ENCODE data around the gene ZNF679.
A peak's percentile ranks its signal among the peaks of the same experiment; 100 is the strongest.
"Not testable (repeated sequence)": the region's sequence is repeated elsewhere in the genome, so short reads cannot be mapped to it uniquely, and the experiment has no call there.

ZNF679 gene

GRCh38 chr7:64228174-64228573 is at the start of gene ZNF679:
ZNF679 (plus strand) TSS chr7:64228474; CDS start chr7:64249118, 20,644 bp downstream.
- not testable (repeated sequence) for DNase-seq

DNA sequence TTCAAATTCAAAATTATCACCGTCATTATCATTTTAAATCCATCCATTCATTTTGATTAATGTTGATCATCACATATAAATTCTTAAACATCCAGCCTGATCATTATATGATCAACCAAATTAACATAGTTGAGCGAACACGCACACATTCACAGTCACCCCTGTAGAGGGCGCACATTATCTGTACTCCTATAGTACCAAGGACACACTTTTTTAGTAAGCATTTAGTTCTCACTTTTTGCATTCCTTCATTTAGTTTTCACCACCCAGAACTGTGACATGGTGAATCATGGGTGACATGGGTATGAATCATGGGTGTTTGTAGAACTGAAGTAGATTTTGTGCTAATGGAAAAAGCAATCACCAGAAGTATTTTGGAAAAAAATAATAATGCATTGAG is 47.3 kb upstream of the ZNF679 start:
- DNase-seq: peak; percentile 53

GRCh38 chr7:64181586-64181985 is 46.7 kb upstream of the ZNF679 start:
- DNase-seq: no peak

GRCh38 chr7:64182036-64182790 is 46.1 kb upstream of the ZNF679 start:
- DNase-seq: no peak

GRCh38 chr7:64183126-64183742 is 45.0 kb upstream of the ZNF679 start:
- DNase-seq: peak; percentile 61

DNA sequence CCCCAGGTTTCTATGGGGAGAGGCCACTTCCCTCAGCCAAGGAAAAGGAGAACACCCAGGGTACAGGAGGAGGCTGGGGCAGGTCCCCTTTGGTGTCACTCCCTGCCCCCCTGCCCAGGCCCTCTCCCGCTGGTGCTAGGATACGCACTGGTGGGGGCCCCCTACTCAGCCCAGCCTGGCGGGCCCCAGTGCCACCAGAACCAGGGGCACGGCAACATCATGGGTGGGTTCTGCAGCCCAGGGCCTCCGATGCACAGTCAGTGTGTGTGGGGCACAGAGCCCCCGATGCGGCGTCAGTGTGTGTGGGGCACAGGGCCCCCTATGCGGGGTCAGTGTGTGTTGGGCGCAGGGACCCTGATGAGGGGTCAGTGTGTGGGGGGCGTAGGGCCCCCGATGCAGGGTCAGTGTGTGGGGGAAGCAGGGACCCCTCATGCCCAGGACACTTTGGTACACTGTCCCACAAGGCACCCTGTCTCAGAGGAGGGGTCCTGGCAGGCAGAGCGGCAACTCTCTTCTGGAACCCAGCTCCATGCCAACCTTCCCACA is 44.4 kb upstream of the ZNF679 start:
- DNase-seq: no peak

GRCh38 chr7:64184376-64184775 is 43.9 kb upstream of the ZNF679 start:
- no peak for DNase-seq

- no peak for DNase-seq
Measured at GRCh38 chr7:64187408-64187807, 40.9 kb upstream of the ZNF679 start.

DNA sequence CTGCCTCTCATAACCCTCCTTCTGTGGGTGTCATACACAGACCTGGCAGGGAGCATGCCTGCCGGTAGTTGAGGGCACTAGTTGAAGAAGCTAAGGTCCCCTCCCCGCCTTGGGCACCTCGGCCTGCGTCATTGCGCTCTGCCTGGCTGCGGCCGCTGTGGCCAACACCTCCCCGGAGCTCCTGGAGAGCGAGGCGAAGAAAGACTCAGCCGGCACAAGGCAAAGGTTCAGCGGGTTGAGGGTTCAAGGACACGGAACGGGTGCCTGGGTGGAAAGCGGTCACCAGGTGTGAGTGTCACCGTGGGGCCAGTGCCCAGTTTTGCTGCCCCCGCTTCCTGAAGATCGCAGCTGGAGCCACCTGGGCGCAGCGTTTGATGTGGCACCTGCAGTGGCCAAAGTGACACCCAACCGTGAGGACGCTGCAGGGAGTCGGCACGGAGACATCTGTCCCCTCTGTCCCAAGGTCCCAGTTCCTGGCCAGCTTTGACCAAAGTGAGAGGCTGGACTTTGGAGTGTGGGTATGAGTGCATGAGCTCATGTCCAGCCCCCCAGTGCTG is 36.0 kb upstream of the ZNF679 start:
- DNase-seq: no peak

GRCh38 chr7:64192775-64193174 is 35.5 kb upstream of the ZNF679 start:
- no peak for DNase-seq

- DNase-seq: no peak
Measured at GRCh38 chr7:64206903-64207302, 21.4 kb upstream of the ZNF679 start, which contains the start of gene ZNF735. ZNF735 (plus strand) TSS chr7:64207203; CDS start chr7:64207203, 0 bp downstream.

DNA sequence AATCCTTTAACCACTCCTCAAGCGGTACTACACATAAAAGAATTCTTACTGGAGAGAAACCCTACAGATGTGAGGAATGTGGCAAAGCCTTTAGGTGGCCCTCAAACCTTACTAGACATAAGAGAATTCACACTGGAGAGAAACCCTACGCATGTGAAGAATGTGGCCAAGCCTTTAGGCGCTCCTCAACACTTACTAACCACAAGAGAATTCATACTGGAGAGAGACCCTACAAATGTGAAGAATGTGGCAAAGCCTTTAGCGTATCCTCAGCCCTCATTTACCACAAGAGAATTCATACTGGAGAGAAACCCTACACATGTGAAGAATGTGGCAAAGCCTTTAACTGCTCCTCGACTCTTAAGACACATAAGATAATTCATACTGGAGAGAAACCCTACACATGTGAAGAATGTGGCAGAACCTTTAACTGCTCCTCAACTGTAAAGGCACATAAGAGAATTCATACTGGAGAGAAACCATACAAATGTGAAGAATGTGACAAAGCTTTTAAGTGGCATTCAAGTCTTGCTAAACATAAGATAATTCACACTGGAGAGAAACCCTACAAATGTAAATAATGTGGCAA is 8.5 kb upstream of the ZNF679 start:
- DNase-seq: not testable (repeated sequence)

GRCh38 chr7:64223366-64223765 is 4.9 kb upstream of the ZNF679 start:
- DNase-seq: no peak

- DNase-seq: no peak
Measured at GRCh38 chr7:64266341-64266919, 38.2 kb downstream of the ZNF679 start.

DNA sequence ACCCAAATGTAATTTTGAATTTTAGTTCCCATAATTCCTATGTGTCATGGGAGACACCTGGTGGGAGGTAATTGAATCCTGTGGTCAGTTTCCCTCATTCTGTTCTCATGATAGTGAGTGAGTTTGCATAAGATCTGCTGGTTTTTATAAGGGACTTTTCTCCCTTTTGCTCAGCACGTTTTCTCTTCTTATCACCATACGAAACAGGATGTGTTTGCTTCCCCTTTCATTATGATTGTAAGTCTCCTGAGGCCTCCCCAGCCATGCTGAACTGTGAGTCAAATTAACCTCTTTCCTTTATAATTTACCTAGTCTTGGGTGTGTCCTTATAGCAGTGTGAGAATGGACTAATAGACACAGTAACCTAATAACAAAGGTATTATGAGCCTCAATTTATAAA is 49.4 kb downstream of the ZNF679 start:
- DNase-seq: no peak

DNA sequence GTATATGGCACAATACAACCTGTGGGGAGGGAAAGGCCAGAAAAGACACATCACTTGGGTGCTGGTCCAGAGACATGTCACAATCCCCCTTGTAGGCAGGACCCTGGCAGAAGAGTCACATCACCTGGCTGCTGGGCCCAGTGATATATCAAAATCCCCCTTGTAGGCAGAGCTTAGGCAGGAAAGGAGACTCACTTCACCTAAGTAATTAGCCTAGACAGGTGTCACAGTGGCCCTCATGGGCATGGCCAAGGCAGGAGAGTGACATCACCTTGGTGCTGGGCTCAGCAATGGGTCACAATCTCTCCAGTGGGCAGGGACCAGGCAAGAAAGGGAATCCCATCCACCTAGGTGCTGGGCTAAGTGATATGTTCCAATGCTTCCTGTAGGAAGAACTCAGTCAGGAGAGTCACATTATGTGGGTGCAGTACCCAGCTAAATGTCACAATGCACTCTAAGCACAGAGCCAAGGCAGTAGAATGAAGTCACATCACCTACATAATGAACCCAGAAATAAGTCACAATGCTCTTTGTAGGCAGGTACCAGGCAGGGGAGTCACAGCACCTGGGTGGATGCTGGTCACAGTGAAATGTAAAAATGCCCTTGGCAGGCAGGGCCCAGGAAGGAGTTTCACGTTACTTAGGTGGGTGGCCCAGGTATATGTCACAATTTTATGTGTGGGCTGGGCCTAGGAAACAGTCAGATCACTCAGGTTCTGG is 66.6 kb downstream of the ZNF679 start:
- DNase-seq: no peak

GRCh38 chr7:64297418-64297817 is 69.1 kb downstream of the ZNF679 start:
- DNase-seq: not testable (repeated sequence)

- DNase-seq: peak; percentile 56
Measured at GRCh38 chr7:64300641-64301405, 72.5 kb downstream of the ZNF679 start.

- peak; percentile 100 for DNase-seq
Measured at GRCh38 chr7:64307254-64308015, 79.2 kb downstream of the ZNF679 start.

GRCh38 chr7:64308016-64308270 is 79.7 kb downstream of the ZNF679 start:
- DNase-seq: peak; percentile 66

GRCh38 chr7:64310426-64310825 is 82.2 kb downstream of the ZNF679 start:
- no peak for DNase-seq
